GM21723 (cell line): ENCODE results near the gene TSEN34.
"Not testable (repeated sequence)": the region's sequence is repeated elsewhere in the genome, so short reads cannot be mapped to it uniquely, and the experiment has no call there.

Experiments used
- ATAC-seq: cut with Tn5 transposase; IDR thresholded peaks from one replicate; pipeline ENCODE4 v1.9.1; 2021; ENCODE audit warnings: mild to moderate bottlenecking, moderate library complexity; ENCODE audit not compliant: unreplicated experiment

The TSEN34 gene

DNA sequence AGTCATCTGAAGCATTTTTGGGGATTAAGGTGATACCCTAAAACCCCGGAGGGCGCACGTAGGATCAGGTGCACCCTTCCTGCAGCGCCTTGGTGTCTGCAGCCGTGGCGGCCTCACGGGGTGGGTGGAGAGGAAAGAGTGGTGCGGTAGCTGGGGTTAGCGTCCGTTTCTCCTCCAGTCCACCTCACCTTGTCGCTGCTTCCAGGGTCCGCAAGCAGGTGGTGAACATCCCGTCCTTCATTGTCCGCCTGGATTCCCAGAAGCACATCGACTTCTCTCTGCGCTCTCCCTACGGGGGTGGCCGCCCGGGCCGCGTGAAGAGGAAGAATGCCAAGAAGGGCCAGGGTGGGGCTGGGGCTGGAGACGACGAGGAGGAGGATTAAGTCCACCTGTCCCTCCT is 16.1 kb downstream of the TSEN34 start:
- ATAC-seq = not testable (repeated sequence)

DNA sequence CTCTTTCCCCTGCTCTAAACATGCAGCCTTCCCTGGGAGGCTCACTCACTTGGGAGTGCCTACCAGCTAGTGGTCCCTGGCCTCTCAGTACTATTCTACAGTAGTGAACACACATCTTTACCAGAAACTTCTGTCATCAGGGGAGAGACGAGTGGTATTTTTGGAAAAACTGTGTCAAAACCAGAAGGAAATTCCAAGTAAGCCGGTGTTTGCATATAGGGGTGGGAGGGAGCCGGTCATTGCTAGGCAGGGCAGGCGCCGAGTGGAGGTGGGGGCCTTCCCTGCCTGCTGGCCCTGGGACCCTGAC is 16.5 kb downstream of the TSEN34 start:
- ATAC-seq = no peak

GRCh38 chr19:54207983-54208783 is 17.1 kb downstream of the TSEN34 start:
- no peak for ATAC-seq

GRCh38 chr19:54208784-54209057 is 17.6 kb downstream of the TSEN34 start:
- no peak for ATAC-seq

DNA sequence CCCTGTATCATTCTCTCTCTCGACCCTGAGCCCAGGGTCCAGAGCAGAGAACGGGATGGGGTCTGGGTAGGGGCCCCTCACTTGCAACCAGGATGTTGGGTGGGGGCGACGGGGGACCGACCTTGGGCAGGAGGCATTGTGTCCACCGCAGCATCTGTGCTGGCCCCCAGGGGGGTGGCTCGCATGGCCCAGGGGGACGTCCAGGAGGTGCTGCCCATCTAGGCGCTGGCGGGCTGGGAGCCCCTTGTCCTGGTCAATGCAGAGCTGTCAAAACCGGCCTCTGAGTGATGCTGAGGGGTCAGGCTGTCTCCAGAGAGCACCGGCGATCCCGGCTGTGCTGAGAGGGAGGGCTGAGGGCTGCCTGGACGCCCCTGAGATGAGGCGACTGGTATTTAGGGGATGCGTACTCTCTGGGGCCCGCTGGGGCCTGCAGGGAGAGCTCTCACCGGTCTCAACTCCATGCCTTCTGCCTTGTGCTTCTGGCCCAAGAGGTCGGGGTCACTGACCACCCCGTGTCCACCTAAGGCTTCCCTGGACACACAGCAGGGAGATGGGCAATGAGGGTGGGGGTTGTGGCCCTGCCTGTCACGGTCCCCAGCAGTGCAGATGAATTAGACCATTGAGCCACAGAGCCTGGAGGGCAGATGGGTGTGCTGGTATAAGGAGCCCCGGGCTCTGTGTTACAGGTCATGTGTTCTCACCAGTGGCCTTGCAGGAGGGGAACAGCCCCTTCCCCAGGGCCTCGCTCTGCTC is 18.1 kb downstream of the TSEN34 start:
- no peak for ATAC-seq

DNA sequence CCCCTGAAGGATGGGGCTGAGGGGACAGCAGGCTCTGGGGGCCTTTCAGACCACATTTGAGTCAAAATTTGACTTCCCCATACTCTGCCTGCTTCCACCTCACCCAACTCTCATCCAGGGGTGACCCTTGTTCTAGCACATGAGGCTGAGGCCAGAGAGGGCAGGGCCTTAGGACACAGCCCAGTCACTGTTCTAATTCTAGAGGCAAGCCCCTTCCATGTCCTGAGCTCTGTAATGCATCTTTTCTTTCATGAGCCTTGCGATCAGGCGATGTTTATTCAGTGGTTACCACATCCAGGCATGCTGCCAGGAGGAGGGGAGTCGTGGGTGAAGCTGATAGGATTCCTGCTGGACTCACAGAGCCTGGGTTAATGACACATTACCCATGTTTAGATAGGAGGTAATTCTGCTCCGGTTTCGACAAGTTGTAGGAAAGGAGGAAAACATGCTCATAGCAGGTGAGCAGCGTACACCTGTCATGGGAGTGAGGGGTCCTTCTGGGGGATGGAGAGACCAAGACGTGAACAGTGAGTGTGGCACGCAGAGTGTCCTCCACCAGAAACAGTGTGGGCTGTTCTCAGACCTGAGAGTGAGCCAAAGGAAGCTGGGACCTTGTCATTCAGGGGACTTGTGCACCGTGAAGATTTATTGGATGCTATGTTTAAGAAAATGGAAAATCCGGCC is 18.8 kb downstream of the TSEN34 start:
- ATAC-seq = no peak

DNA sequence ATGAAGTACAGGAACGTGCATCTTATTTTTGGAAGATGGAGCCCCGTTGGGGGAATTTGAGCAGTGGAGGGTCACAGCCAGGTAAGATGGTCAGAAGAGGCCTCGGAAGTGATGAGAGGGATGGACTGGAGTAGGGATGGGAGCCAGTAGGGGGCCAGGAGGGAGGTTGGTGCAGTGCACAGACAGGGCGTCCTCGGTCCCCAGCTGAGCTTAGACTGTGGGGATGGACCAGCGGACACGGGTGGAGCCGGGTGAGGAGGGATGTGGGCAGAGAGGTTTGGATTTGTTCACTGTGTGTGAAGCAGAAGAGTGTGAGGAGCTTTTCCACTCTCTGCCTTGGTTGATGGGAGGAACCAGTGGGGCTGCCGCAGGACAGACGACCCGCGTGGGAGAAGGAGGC is 20.1 kb downstream of the TSEN34 start:
- ATAC-seq = no peak

- not testable (repeated sequence) for ATAC-seq
These were observed 23.1 kb downstream of the TSEN34 start for GRCh38 chr19:54214217-54214616.

DNA sequence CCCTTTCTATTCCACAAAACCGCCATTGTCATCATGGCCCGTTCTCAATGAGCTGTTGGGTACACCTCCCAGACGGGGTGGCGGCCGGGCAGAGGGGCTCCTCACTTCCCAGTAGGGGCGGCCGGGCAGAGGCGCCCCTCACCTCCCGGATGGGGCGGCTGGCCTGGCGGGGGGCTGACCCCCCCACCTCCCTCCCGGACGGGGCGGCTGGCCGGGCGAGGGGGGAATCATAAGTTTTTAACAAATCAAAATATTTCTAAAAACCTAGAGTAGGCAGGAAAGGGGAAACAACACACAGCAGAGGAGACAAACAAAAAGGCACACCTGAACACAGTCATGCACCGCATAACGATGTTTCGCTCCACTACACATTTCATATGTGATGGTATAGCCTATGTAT is 23.6 kb downstream of the TSEN34 start:
- ATAC-seq = not testable (repeated sequence)

DNA sequence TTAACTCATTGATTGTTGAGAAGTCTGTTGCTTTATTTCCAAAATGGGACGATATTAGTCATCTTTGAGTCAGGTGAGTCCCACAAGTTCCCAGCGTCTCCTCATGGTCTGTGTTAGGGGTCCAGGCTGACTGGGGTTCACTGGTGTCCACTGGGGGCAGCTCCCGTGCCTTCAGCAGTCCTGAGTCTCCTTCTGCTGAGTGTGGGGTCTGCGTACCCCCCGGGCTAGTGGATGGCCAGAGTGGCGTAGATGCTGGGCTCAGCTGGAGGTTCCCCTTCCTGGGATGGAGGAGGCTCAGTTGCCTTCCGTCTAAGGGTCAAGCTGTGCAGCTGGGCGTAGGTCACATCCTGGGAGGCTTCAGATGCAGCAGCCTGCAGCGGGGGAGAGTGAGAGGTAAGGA is 25.8 kb downstream of the TSEN34 start:
- no peak for ATAC-seq

GRCh38 chr19:54217517-54218247 is 26.6 kb downstream of the TSEN34 start:
- not testable (repeated sequence) for ATAC-seq

DNA sequence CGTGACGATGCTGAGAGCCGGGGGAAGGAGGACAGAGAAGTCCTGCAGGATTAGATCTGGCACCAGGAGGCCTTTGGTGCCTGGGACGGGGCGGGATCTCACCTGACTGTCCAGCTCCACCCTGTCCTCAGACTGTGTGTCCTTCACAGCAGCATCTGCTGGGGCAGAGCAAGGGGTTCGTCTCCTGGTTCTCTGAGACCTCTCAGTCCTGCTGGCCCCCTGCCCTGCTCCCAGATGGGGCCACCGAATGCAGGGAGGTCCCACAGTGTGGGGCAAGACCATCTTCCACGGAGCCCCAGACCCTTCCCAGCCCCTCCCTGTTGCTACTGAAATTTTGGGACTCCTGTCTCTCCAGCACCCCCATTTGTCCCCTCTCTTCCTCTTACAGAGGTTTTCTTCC is 27.2 kb downstream of the TSEN34 start:
- no peak for ATAC-seq

DNA sequence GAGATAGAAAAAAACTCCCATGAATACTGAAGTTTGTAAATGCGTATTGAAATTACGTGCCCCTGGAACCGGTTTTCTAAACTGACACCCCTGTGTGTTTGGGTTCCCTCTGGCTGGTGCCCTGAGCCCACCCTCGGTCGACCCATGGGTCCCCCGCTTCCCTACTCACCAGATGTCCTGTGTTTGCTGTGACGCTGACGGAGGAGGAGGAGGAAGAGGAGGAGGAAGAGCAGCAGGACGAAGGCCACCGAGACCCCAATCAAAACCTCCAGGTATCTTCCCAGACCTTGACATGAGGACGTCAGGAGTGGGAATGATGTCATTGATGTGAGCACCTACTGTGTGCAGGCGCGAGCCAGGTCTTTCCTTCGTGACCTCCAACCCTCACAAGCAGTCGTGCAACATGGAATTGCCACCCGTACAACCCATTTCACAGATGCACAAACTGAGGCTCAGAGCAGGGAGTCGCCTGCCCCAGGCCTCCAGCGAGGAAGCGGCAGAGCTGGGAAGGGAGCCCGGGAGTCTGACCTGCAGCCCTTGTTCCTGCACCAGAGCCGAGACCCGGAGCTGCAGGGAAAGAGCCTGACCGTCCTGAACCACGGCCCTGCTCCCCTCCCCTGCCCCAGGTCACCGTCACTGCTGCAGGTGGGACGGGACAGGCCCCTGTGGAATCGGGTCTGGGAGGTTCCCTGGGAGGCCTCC is 28.0 kb downstream of the TSEN34 start:
- no peak for ATAC-seq

DNA sequence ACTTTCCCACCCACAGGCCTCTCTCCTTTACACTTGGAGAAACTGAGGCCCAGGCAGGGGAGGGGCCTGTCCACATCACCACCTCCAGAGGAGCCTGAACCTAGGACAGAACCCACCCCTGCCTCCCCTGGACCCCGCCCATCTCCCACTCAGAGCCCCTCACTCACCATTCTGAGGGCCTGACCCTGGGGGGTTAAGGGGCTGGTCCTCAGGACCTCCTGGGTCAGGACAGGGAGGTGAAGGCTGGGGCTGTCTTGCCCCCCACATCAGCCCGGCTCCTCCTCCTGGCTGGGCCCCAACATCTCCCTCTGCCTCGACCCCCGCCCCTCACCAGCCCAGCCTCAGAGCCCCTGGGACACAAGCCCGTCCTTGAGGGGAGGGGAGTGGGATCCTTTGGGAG is 28.6 kb downstream of the TSEN34 start:
- not testable (repeated sequence) for ATAC-seq

- ATAC-seq = not testable (repeated sequence)
These were observed 30.8 kb downstream of the TSEN34 start for GRCh38 chr19:54221947-54222346.

- not testable (repeated sequence) for ATAC-seq
These were observed 31.6 kb downstream of the TSEN34 start, which contains the start of gene LILRB3 for GRCh38 chr19:54222474-54223276. Gene LILRB3 (minus strand): TSS chr19:54223007. CDS start chr19:54222976, 31 bp downstream.

DNA sequence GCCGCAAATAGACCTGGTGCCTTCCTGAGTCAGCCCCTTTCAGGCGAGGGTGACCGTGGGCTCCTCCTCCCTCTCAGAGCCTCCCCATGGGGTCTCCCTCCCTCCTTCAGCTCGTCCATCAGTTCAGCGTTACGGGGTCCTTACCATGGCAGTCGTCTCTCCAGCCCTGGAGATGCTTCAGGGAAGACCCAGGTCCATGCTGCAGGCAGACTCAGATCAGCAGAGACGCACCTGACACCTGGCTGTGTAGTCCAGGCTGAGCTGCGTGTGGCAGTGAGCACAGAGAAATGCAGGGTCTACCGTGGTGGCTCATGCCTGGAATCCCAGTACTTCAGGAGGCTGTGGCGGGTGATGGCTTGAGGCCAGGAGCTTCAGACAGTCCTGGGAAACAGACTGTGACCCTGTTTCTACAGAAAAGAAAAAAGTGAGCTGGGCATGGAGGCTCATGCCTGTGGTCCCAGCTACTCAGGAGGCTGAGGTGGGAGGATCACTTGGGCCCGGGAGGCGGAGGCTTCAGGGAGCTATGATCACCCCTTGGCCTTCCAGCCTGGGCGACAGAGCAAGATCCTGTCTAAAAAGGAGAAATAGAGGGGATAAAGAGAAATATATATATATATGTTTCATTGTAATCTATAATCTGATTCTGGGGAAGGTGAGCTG is 32.3 kb downstream of the TSEN34 start:
- not testable (repeated sequence) for ATAC-seq

- ATAC-seq = not testable (repeated sequence)
These were observed 32.8 kb downstream of the TSEN34 start for GRCh38 chr19:54223937-54224281.

- ATAC-seq = not testable (repeated sequence)
These were observed 33.5 kb downstream of the TSEN34 start for GRCh38 chr19:54224619-54225018.
